T-helper 2 cell treated with Interferon-gamma antibody and Interleukin-4, amounts not matched to agents 5 μg/mL and 100 μg/mL, for 36 hours (primary cell): ENCODE results near the gene PCDHA1.
"Not testable (repeated sequence)": the region's sequence is repeated elsewhere in the genome, so short reads cannot be mapped to it uniquely, and the experiment has no call there.

Experiments used
- DNase-seq: peaks from one replicate; pipeline ENCODE4 v3.0.0; 2021; ENCODE audit warnings: low spot score
- H3K27ac Mint-ChIP-seq: one replicate; pipeline ENCODE4 v1.8.0; 2021; ENCODE audit warnings: mild to moderate bottlenecking, mixed read lengths
- H3K27me3 Mint-ChIP-seq: one replicate; pipeline ENCODE4 v1.8.0; 2021; ENCODE audit warnings: low read depth, mixed read lengths
- H3K36me3 Mint-ChIP-seq: one replicate; pipeline ENCODE4 v1.8.0; 2021; ENCODE audit warnings: low read depth, mixed read lengths
- H3K4me1 Mint-ChIP-seq: one replicate; pipeline ENCODE4 v1.8.0; 2021; ENCODE audit warnings: low read depth, mixed read lengths
- H3K4me3 Mint-ChIP-seq: one replicate; pipeline ENCODE4 v1.8.0; 2022; ENCODE audit warnings: mild to moderate bottlenecking, moderate library complexity, mixed read lengths
- H3K9me3 Mint-ChIP-seq: one replicate; pipeline ENCODE4 v1.8.0; 2021; ENCODE audit warnings: mixed read lengths

Gene PCDHA1

GRCh38 chr5:140857177-140857986 is 71.4 kb downstream of the PCDHA1 start:
- Mint-ChIP-seq H3K4me3 (no peak overlapping the region), H3K27me3 (no peaks in the 10 kb centered on the region), H3K9me3 (peaks cover 48% of the 10 kb centered on the region), H3K4me1 (no peaks in the 10 kb centered on the region), H3K27ac (no peak overlapping the region), H3K36me3 (peaks cover 3% of the 10 kb centered on the region)
- no peak for DNase-seq

DNA sequence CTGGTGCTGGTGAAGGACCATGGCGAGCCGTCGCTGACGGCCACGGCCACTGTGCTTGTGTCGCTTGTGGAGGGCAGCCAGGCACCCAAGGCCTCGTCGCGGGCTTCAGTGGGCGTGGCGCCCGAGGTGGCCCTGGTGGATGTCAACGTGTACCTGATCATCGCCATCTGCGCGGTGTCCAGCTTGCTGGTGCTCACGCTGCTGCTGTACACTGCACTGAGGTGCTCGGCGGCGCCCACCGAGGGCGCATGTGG is 72.0 kb downstream of the PCDHA1 start:
- no peaks in the 10 kb centered on the region for H3K27me3 Mint-ChIP-seq
- no peak overlapping the region for H3K27ac Mint-ChIP-seq
- no peak for DNase-seq
- no peaks in the 10 kb centered on the region for H3K4me1 Mint-ChIP-seq
- peaks cover 45% of the 10 kb centered on the region for H3K9me3 Mint-ChIP-seq
- peaks cover 3% of the 10 kb centered on the region for H3K36me3 Mint-ChIP-seq
- no peak overlapping the region for H3K4me3 Mint-ChIP-seq

DNA sequence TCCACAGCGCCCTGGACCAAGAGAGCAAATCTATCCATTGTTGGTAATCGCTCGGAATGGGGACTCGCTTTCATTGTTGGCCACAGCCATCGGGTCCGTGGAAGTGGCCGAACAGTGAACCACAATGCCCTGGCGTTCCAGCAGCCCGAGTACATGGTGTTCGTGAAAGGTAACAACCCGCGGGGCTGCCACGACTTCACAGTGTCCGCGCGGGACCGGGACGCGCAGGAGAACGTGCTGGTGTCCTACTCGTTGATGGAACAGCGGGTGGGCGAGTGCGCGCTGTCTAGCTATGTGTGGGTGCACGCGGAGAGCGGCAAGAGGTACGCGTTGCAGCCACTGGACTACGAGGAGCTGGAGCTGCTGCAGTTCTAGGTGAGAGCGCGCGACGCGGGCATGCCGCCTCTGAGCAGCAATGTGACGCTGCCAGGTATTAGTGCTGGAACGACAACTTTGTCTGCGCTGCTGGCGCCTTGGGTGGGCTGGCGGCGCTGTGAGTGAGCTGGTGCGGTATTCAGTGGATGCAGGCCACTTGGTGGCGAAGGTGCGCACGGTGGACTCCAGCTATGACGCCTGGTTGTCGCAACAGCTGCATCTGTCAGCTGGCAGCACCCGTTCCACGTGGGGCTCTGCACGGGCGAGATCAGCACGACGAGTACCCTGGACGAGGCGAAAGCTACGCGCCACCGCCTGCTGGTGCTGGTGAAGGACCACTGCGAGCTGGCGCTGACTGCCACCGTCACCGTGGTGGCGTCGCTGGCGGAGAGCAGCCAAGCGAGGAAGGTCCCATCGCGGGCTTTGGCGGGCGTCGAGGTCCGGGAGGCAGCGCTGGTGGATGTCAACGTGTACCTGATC is 76.7 kb downstream of the PCDHA1 start:
- no peak for DNase-seq
- Mint-ChIP-seq H3K27me3 (no peaks in the 10 kb centered on the region), H3K9me3 (peaks cover 24% of the 10 kb centered on the region), H3K4me1 (no peaks in the 10 kb centered on the region), H3K27ac (no peak overlapping the region), H3K36me3 (peaks cover 2% of the 10 kb centered on the region), H3K4me3 (no peak overlapping the region)

GRCh38 chr5:140868721-140869554 is 83.0 kb downstream of the PCDHA1 start, which contains the start of gene PCDHA11:
Gene PCDHA11 (plus strand): TSS chr5:140868957. CDS start chr5:140869104, 147 bp downstream.
- Mint-ChIP-seq H3K27ac (no peak within 1 kb of the TSS), H3K4me3 (no peak within 1 kb of the TSS), H3K9me3 (peaks cover 19% of the 10 kb centered on the region), H3K36me3 (no peaks in the 10 kb centered on the region), H3K27me3 (no peaks in the 10 kb centered on the region), H3K4me1 (no peaks in the 10 kb centered on the region)
- DNase-seq, result no peak

DNA sequence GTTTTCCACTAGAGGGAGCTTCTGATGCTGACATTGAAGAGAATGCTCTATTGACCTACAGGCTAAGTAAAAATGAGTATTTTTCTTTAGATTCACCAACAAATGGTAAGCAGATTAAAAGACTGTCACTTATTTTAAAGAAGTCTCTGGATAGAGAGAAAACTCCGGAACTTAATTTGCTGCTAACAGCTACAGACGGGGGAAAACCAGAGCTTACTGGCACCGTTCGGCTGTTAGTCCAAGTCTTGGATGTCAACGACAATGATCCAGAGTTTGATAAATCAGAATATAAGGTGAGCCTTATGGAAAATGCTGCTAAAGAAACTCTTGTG is 83.6 kb downstream of the PCDHA1 start:
- Mint-ChIP-seq H3K4me1 (no peaks in the 10 kb centered on the region), H3K4me3 (no peak overlapping the region), H3K9me3 (peaks cover 21% of the 10 kb centered on the region), H3K36me3 (no peaks in the 10 kb centered on the region), H3K27me3 (no peaks in the 10 kb centered on the region), H3K27ac (no peak overlapping the region)
- no peak for DNase-seq

GRCh38 chr5:140870221-140871201 is 84.6 kb downstream of the PCDHA1 start:
- Mint-ChIP-seq H3K27me3 (no peaks in the 10 kb centered on the region), H3K4me3 (no peak overlapping the region), H3K9me3 (peaks cover 20% of the 10 kb centered on the region)

DNA sequence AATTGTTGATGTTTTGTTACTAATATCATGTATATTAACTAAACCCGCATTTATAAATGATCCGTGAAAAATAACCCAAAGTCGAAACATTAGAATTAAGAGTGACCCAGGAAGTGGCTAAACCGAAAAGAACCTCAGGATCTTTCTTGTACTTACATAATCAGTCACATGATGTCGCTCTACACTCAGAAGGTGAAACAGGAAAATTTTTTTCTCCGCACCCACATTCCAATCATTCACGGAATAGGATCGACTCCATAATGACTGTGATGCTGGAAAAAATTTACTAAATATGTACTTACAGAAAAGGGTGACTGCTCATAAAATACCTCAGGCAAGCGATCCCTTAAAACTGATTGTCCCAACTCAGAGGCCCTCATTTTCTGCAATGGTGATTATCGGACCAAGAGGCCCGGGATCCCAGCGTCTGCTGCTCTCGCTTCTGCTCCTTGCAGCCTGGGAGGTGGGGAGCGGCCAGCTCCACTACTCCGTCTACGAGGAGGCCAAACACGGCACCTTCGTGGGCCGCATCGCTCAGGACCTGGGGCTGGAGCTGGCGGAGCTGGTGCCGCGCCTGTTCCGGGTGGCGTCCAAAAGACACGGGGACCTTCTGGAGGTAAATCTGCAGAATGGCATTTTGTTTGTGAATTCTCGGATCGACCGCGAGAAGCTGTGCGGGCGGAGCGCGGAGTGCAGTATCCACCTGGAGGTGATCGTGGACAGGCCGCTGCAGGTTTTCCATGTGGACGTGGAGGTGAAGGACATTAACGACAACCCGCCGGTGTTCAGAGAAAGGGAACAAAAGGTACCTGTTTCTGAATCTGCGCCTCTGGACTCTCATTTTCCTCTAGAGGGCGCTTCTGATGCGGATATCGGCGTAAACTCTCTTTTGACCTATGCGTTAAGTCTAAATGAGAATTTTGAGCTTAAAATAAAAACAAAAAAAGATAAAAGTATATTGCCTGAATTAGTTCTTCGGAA is 89.4 kb downstream of the PCDHA1 start, which contains the start of gene PCDHA12:
PCDHA12 (plus strand) TSS at position 224 of the 981 bp plus-strand sequence; CDS start at position 389, 165 bp downstream.
- no peaks in the 10 kb centered on the region for H3K4me1 Mint-ChIP-seq
- no peaks in the 10 kb centered on the region for H3K36me3 Mint-ChIP-seq
- DNase-seq, result no peak
- H3K9me3 Mint-ChIP-seq, result peaks cover 25% of the 10 kb centered on the region
- H3K4me3 Mint-ChIP-seq, result no peak within 1 kb of the TSS
- H3K27ac Mint-ChIP-seq, result no peak within 1 kb of the TSS
- no peaks in the 10 kb centered on the region for H3K27me3 Mint-ChIP-seq

More at GRCh38 chr5:140870221-140871201, 84.6 kb downstream of the PCDHA1 start:
- Mint-ChIP-seq H3K27ac (no peak overlapping the region), H3K36me3 (no peaks in the 10 kb centered on the region), H3K4me1 (no peaks in the 10 kb centered on the region)
- DNase-seq, result no peak

DNA sequence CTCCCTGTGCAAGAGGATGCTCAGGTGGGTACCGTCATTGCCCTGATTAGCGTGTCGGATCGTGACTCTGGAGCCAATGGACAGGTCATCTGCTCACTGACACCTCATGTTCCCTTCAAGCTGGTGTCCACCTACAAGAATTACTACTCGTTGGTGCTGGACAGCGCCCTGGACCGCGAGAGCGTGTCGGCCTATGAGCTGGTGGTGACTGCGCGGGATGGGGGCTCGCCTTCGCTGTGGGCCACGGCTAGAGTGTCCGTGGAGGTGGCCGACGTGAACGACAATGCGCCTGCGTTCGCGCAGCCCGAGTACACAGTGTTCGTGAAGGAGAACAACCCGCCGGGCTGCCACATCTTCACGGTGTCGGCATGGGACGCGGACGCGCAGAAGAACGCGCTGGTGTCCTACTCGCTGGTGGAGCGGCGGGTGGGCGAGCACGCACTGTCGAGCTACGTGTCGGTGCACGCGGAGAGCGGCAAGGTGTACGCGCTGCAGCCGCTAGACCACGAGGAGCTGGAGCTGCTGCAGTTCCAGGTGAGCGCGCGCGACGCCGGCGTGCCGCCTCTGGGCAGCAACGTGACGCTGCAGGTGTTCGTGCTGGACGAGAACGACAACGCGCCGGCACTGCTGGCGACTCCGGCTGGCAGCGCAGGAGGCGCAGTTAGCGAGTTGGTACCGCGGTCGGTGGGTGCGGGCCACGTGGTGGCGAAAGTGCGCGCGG is 90.8 kb downstream of the PCDHA1 start:
- peaks cover 36% of the 10 kb centered on the region for H3K9me3 Mint-ChIP-seq

GRCh38 chr5:140877262-140877581 is 91.3 kb downstream of the PCDHA1 start:
- DNase-seq, result no peak
- Mint-ChIP-seq H3K36me3 (no peaks in the 10 kb centered on the region), H3K27ac (no peak overlapping the region), H3K4me1 (no peaks in the 10 kb centered on the region), H3K9me3 (peaks cover 36% of the 10 kb centered on the region), H3K4me3 (no peak overlapping the region), H3K27me3 (no peaks in the 10 kb centered on the region)

More for the DNA sequence above, 90.8 kb downstream of the PCDHA1 start:
- not testable (repeated sequence) for H3K36me3 Mint-ChIP-seq, DNase-seq, H3K4me1 Mint-ChIP-seq, H3K4me3 Mint-ChIP-seq, H3K27ac Mint-ChIP-seq, H3K27me3 Mint-ChIP-seq

DNA sequence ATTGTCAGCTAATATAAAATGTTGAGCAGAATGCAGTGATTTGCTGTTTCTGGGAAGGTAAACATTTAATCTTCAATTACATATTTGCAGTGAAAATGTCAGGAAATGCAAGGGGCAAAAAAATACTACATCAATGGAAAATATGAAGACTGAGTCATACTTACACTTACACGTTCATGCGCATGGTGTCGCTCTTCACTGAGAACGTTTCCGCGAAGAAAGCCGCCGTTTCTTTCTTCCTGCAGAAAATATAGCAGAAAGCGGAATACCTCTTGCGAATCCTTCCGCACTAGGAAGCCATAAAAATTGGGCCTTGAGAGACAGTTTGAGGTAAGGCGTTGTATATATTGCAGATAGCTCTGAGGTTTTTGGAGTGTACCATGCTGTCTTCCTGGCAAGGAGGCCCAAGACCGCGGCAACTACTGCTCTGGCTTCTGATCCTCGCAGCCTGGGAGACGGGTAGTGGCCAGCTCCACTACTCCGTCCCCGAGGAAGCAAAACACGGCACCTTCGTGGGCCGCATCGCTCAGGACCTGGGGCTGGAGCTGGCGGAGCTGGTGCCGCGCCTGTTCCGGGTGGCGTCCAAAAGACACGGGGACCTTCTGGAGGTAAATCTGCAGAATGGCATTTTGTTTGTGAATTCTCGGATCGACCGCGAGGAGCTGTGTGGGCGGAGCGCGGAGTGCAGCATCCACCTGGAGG is 96.1 kb downstream of the PCDHA1 start, which contains the start of gene PCDHA13:
PCDHA13 (plus strand) TSS at position 236 of the 702 bp plus-strand sequence; CDS start at position 381, 145 bp downstream.
- Mint-ChIP-seq H3K9me3 (peaks cover 36% of the 10 kb centered on the region), H3K36me3 (peaks cover 1% of the 10 kb centered on the region), H3K27me3 (no peaks in the 10 kb centered on the region), H3K27ac (peak within 1 kb of the TSS; percentile 53), H3K4me1 (no peaks in the 10 kb centered on the region), H3K4me3 (no peak within 1 kb of the TSS)
- no peak for DNase-seq

DNA sequence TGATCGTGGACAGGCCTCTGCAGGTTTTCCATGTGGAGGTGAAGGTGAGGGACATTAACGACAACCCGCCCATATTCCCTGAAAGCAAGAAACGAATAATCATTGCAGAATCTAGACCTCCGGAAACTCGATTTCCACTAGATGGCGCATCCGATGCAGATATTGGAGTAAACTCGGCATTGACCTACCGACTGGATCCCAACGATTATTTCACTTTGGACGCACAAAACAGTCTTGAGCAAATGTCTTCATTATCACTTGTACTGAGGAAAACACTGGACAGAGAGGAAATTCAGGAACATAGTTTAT is 96.6 kb downstream of the PCDHA1 start:
- H3K4me1 Mint-ChIP-seq, result no peaks in the 10 kb centered on the region
- H3K9me3 Mint-ChIP-seq, result peaks cover 39% of the 10 kb centered on the region
- peaks cover 1% of the 10 kb centered on the region for H3K36me3 Mint-ChIP-seq
- no peak for DNase-seq
- no peak overlapping the region for H3K4me3 Mint-ChIP-seq
- H3K27ac Mint-ChIP-seq, result peak overlapping the region; percentile 53
- H3K27me3 Mint-ChIP-seq, result no peaks in the 10 kb centered on the region
